ENCODE data around the gene SDCCAG8.
A peak's percentile ranks its signal among the peaks of the same experiment; 100 is the strongest.

The SDCCAG8 gene

DNA sequence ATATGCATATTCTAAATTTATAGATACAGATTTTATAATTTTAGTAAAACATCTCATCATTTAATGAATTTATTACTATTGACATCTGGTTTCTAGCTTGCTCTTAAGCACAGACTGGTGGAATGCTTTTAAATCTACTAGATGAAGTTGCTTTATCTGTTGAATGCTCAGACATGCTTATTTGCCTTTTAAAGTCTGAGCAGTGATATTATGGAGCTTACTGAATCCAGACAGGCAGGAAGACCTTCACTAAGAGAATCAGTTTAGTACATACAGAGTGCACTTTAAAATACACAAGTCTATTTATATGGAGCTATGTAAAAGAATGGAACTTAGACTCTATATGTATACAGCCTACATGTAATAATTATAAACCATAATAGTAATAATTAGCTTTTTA is 16.6 kb downstream of the SDCCAG8 start:
- TF ChIP-seq, protein P1, sequence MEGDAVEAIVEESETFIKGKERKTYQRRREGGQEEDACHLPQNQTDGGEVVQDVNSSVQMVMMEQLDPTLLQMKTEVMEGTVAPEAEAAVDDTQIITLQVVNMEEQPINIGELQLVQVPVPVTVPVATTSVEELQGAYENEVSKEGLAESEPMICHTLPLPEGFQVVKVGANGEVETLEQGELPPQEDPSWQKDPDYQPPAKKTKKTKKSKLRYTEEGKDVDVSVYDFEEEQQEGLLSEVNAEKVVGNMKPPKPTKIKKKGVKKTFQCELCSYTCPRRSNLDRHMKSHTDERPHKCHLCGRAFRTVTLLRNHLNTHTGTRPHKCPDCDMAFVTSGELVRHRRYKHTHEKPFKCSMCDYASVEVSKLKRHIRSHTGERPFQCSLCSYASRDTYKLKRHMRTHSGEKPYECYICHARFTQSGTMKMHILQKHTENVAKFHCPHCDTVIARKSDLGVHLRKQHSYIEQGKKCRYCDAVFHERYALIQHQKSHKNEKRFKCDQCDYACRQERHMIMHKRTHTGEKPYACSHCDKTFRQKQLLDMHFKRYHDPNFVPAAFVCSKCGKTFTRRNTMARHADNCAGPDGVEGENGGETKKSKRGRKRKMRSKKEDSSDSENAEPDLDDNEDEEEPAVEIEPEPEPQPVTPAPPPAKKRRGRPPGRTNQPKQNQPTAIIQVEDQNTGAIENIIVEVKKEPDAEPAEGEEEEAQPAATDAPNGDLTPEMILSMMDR (conservative IDR thresholded peaks at IDR 0.05), result no peak
- no peak for TF ChIP-seq ZFX (IDR thresholded peaks at IDR 0.05)
- no peak overlapping the region for H3K27ac ChIP-seq

- TF ChIP-seq, protein P1 (conservative IDR thresholded peaks at IDR 0.05), result no peak
- no peak for TF ChIP-seq ZFX (IDR thresholded peaks at IDR 0.05)
- H3K27ac ChIP-seq, result no peak overlapping the region
These were observed 17.7 kb downstream of the SDCCAG8 start for GRCh38 chr1:243273506-243273905.

DNA sequence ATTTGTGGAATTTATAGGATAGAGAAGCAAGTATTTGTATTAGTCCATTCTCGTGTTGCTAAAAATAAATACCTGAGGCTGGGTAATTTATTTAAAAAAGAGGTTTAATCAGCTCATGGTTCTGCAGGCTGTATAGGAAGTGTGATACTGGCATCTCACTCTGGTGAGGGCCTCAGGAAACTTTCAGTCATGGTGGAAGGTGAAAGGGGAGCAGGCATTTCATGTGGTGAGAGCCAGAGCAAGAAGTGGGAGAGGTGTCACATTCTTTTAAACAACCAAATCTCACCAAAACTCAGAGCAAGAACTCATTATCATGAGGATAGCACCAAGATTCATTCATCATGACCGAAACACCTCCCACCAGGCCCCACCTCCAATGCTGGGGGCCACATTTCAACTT is 18.1 kb downstream of the SDCCAG8 start:
- H3K27ac ChIP-seq, result no peak overlapping the region

DNA sequence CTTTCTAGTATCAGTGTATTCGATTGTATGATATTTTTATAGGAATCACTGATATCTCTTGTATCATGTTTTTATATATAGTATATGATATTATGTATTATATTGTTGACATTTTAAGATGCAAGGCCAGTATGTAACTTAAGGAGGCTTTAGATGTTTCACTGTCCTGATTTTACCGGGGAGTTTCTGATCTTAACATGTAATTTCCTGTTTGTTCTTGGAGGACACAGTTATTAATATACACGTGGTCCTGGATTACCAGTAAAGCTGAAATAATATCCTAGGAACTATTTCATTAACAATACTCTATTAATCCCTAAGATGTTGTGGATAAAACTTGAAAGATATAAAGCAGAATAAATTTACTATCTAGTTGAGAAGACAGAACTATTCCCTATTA is 19.5 kb downstream of the SDCCAG8 start:
- peak overlapping the region; percentile 55 for H3K27ac ChIP-seq
- TF ChIP-seq, protein P1 (conservative IDR thresholded peaks at IDR 0.05), result no peak
- TF ChIP-seq ZFX (IDR thresholded peaks at IDR 0.05), result no peak

More for the DNA sequence above, 18.1 kb downstream of the SDCCAG8 start:
- TF ChIP-seq, protein P1 (conservative IDR thresholded peaks at IDR 0.05), result no peak
- no peak for TF ChIP-seq ZFX (IDR thresholded peaks at IDR 0.05)

DNA sequence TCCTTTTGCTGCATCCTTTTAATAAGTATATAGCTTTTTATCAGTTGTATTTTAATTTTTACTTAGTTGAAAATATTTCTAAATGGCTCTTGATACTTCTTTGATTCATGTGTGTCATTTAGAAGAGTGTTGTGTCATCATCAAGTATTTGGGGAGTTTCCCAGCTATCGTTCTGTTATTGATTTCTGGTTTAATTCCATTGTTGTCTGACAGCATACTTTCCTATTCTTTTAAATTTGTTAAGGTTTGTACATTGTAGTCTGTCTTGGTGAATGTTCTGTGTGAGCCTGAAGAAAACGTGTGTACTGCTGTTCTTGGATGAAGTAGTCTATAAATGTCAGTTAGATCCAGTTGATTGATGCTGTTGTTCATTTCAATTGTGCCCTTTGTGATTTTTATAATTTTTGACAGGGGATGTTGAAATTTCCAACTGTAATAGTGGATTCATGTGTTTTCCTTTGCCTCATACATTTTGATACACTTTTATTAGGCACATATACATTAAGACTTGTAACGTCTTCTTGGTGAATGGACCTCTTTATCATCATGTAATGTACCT is 24.8 kb downstream of the SDCCAG8 start:
- TF ChIP-seq, protein P1 (conservative IDR thresholded peaks at IDR 0.05), result no peak
- no peak for TF ChIP-seq ZFX (IDR thresholded peaks at IDR 0.05)
- H3K27ac ChIP-seq, result no peak overlapping the region

DNA sequence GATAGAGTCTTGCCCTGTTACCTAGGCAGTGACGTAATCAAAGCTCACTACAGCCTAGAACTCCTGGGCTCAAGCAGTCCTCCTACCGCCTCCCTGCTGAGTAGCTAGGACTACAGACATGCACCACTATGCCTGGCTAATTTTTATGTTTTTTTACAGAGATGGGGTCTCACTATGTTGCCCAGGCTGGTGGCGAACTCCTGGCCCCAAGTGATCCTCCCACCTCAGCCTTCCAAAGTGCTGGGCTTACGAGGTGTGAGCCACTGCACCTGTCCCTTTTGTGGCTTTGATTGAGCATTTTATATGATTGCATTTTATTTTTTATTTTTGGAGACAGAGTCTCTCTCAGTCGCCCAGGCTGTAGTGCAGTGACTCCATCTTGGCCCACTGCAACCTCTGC is 25.8 kb downstream of the SDCCAG8 start:
- H3K27ac ChIP-seq, result no peak overlapping the region
- TF ChIP-seq, protein P1 (conservative IDR thresholded peaks at IDR 0.05), result no peak
- TF ChIP-seq ZFX (IDR thresholded peaks at IDR 0.05), result no peak

DNA sequence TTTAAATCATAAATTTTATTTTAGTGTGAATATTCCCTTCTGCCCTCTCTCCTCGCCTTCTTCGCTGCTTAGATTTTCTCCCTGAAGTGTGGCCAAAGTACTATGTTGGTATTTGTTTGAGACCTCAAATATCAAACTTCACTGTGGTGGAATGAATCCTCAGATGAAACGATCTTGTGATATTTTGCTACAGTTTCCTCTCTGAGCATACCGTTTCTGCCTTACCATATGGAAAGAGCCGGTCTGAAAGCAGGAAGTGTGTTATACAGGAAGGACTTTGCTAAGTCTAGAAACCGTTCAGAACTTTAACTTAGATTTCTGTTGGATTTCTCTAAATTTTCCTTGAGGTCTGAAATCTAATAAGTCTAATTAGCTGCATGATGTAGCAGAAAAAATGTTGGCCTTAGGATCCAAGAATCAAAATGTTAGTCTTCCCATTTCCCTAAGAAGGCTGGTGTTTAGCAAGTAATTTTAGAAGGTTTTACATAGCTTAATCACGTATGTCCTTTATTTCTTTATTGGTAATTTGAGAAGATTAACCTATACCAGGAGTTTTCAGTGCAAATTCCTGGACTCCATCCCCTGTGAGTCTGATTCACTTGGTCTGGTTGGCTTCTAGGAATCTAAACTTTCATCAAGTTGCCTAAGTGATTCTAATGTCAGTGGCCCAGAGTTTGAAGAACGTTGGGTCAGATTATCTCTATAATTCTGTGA is 30.7 kb downstream of the SDCCAG8 start:
- TF ChIP-seq, protein P1 (conservative IDR thresholded peaks at IDR 0.05), result no peak
- TF ChIP-seq ZFX (IDR thresholded peaks at IDR 0.05), result no peak
- no peak overlapping the region for H3K27ac ChIP-seq

Data from C4-2B (cell line).